ENCODE data around the gene LRRC43.

- TF ChIP-seq EP300 (IDR thresholded peaks at IDR 0.05) (no peak), CTCF (IDR thresholded peaks at IDR 0.05) (no peak), HDAC2 (IDR thresholded peaks at IDR 0.05) (no peak), RFX5 (IDR thresholded peaks at IDR 0.05) (no peak), JUN (IDR thresholded peaks at IDR 0.05) (no peak), POLR2A (IDR thresholded peaks at IDR 0.05; ENCODE audit: low read length) (no peak), PBX3 (IDR thresholded peaks at IDR 0.05) (no peak), RAD21 (conservative IDR thresholded peaks at IDR 0.05 in 1 of 2, IDR thresholded peaks at IDR 0.05 in 1 of 2) (no peak)
Observed at GRCh38 chr12:122202017-122202416, 19.1 kb downstream of the LRRC43 start.
